ENCODE data around the gene RUBCNL.

RUBCNL gene

DNA sequence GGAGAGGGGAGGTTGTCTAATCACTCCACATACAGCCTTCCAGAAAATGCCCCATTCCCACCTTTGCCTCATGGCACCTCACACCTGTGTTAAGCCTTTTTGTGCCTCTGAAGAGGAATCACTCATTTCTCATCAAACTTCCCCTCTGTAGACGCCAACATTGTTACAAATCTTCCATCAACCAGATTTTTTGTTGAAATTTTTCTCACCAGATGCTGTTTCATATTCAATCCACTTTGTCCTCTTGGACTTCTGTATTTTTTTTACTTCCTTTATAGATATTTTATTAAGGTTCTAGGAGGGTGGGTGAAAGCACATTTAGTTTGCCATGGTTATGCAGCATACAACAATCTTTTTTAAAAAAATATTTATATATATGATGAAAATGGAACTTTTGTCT, 74.0 kb downstream of the RUBCNL start:
- DNase-seq (ENCODE audit: extremely low read depth, low read depth) = no peak
- H3K4me3 ChIP-seq (replicated peaks; ENCODE audit: low read depth, low read length) = no peak overlapping the region
- TF ChIP-seq, protein P1, sequence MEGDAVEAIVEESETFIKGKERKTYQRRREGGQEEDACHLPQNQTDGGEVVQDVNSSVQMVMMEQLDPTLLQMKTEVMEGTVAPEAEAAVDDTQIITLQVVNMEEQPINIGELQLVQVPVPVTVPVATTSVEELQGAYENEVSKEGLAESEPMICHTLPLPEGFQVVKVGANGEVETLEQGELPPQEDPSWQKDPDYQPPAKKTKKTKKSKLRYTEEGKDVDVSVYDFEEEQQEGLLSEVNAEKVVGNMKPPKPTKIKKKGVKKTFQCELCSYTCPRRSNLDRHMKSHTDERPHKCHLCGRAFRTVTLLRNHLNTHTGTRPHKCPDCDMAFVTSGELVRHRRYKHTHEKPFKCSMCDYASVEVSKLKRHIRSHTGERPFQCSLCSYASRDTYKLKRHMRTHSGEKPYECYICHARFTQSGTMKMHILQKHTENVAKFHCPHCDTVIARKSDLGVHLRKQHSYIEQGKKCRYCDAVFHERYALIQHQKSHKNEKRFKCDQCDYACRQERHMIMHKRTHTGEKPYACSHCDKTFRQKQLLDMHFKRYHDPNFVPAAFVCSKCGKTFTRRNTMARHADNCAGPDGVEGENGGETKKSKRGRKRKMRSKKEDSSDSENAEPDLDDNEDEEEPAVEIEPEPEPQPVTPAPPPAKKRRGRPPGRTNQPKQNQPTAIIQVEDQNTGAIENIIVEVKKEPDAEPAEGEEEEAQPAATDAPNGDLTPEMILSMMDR (IDR thresholded peaks at IDR 0.05; ENCODE audit: low read depth, low read length, missing control alignments) = no peak

GRCh38 chr13:46311217-46311616, 75.8 kb downstream of the RUBCNL start:
- H3K4me3 ChIP-seq (replicated peaks; ENCODE audit: low read depth, low read length) = no peak overlapping the region
- TF ChIP-seq, protein P1 (IDR thresholded peaks at IDR 0.05; ENCODE audit: low read depth, low read length, missing control alignments) = no peak
- no peak for DNase-seq (ENCODE audit: extremely low read depth, low read depth)

- TF ChIP-seq, protein P1 (IDR thresholded peaks at IDR 0.05; ENCODE audit: low read depth, low read length, missing control alignments) = no peak
- DNase-seq (ENCODE audit: extremely low read depth, low read depth) = no peak
- no peak overlapping the region for H3K4me3 ChIP-seq (replicated peaks; ENCODE audit: low read depth, low read length)
Measured at GRCh38 chr13:46310066-46310465, 77.0 kb downstream of the RUBCNL start.

- TF ChIP-seq, protein P1 (IDR thresholded peaks at IDR 0.05; ENCODE audit: low read depth, low read length, missing control alignments) = no peak
- no peak overlapping the region for H3K4me3 ChIP-seq (replicated peaks; ENCODE audit: low read depth, low read length)
- DNase-seq (ENCODE audit: extremely low read depth, low read depth) = no peak
Measured at GRCh38 chr13:46307554-46307953, 79.5 kb downstream of the RUBCNL start.

DNA sequence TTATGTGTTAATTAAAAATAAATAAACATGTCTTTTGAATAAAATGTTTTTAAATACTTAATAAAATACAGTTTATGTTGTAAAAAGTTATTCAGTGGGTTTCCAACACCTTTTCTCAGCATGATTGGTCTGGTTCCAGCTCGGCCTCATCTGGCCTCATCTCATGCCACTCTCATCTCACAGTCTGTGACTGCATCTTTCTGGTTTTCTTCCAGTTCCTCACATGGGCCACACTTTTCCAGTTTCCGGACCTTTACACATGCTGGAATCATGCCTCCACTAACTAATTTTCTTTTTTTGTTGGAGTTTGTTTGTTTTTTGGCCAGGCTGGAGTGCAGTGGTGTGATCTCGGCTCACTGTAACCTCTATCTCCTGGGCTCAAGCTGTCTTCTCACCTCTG, 82.5 kb downstream of the RUBCNL start:
- H3K4me3 ChIP-seq (replicated peaks; ENCODE audit: low read depth, low read length) = no peak overlapping the region
- DNase-seq (ENCODE audit: extremely low read depth, low read depth) = no peak
- TF ChIP-seq, protein P1 (IDR thresholded peaks at IDR 0.05; ENCODE audit: low read depth, low read length, missing control alignments) = no peak

GRCh38 chr13:46303742-46304385, 83.2 kb downstream of the RUBCNL start:
- TF ChIP-seq, protein P1 (IDR thresholded peaks at IDR 0.05; ENCODE audit: low read depth, low read length, missing control alignments) = no peak
- no peak for DNase-seq (ENCODE audit: extremely low read depth, low read depth)
- no peak overlapping the region for H3K4me3 ChIP-seq (replicated peaks; ENCODE audit: low read depth, low read length)

- H3K4me3 ChIP-seq (replicated peaks; ENCODE audit: low read depth, low read length) = no peak overlapping the region
- TF ChIP-seq, protein P1 (IDR thresholded peaks at IDR 0.05; ENCODE audit: low read depth, low read length, missing control alignments) = no peak
- DNase-seq (ENCODE audit: extremely low read depth, low read depth) = no peak
Measured at GRCh38 chr13:46297361-46297811, 89.7 kb downstream of the RUBCNL start.
